ENCODE results near the gene SUCLG2. TPM values are rescaled to one million over a fixed set of nuclear protein-coding genes. Genes with fewer than 3 reads are reported as not detected.

SUCLG2 gene
- total RNA-seq, 2 donors from 2014 or later = 25.5 to 36.6 TPM

DNA sequence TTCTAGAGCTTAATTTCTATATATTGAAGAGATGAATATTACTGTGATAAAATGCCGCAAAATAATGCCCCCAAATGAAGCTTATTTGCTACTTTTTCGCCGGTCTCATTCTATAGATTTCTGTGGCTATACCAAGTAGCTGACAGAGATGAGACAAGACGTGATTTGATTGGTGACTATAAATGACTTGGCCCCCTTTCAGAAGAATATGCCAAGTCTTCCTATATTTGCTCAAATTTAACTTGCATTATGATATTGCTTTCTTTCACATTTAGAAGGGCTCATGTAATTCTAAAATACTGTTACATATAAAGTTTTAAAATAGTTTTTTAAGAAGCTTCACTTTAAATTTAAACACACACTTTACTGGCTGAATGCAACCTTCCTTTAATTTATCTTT is 180.1 kb downstream of the SUCLG2 start:
- Histone ChIP-seq H3K27me3 (replicated peaks; ENCODE audit: insufficient read depth) (no peaks in the 10 kb centered on the region), H3K27ac (no peak overlapping the region), H3K36me3 (no peaks in the 10 kb centered on the region), H3K9me3 (no peaks in the 10 kb centered on the region), H3K4me3 (no peak overlapping the region), H3K4me1 (ENCODE audit: control insufficient read depth in 1 of 2, low read depth in 2 of 2) (no peaks in the 10 kb centered on the region)
- ATAC-seq (ENCODE audit: insufficient number of reproducible peaks, low FRiP score, low read depth) (no peak), DNase-seq (ENCODE audit: low spot score) (no peak)
- TF ChIP-seq CTCF (IDR thresholded peaks at IDR 0.05) = no peak

- DNase-seq (ENCODE audit: low spot score) = no peak
- Histone ChIP-seq H3K27me3 (replicated peaks; ENCODE audit: insufficient read depth) (no peaks in the 10 kb centered on the region), H3K4me3 (no peak overlapping the region), H3K4me1 (ENCODE audit: control insufficient read depth in 1 of 2, low read depth in 2 of 2) (no peaks in the 10 kb centered on the region), H3K27ac (no peak overlapping the region), H3K36me3 (no peaks in the 10 kb centered on the region), H3K9me3 (no peaks in the 10 kb centered on the region)
- ATAC-seq (ENCODE audit: insufficient number of reproducible peaks, low FRiP score, low read depth) = no peak
- TF ChIP-seq CTCF (IDR thresholded peaks at IDR 0.05) = no peak
Measured at GRCh38 chr3:67472674-67473201, 181.7 kb downstream of the SUCLG2 start.

DNA sequence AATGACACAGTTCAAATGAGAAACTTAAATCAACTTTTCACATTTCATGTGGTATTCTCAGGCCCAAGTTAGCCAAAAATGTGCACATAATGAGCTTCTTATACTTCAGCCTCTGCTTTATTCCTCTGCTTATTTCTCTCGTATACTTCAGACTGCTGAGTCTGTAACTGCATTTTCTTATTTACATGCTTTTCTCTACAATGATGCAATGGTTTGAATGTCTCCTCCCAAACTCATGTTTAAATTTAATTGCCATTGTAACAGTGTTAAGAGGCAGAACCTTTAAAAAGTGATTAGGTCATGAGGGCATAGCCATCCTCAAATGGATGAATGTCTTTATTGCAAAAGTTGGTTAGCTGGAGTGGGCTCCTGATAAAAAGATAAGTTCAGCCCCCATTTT is 184.2 kb downstream of the SUCLG2 start:
- Histone ChIP-seq H3K4me3 (no peak overlapping the region), H3K27ac (no peak overlapping the region), H3K36me3 (no peaks in the 10 kb centered on the region), H3K27me3 (replicated peaks; ENCODE audit: insufficient read depth) (no peaks in the 10 kb centered on the region), H3K9me3 (no peaks in the 10 kb centered on the region), H3K4me1 (ENCODE audit: control insufficient read depth in 1 of 2, low read depth in 2 of 2) (no peaks in the 10 kb centered on the region)
- no peak for ATAC-seq (ENCODE audit: insufficient number of reproducible peaks, low FRiP score, low read depth)
- TF ChIP-seq CTCF (IDR thresholded peaks at IDR 0.05) = no peak
- DNase-seq (ENCODE audit: low spot score) = no peak

DNA sequence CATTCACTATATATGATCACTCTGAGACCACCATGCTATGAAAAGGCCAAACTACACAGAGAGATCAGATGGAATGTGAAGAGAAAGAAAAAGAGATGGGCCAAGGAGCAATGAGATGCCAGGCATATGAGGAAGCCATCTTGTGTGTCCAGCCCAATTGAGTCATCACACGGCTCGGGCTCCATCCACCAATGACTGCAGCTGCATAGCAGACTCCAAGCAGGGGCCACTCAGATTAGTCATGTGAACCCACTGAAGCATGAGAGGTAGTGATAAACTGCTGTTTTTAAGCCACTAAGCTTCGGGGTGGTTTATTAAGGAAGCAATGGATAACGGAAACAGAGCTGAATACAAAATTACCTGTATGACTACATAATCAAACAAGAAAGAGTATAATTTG is 185.9 kb downstream of the SUCLG2 start:
- Histone ChIP-seq H3K4me1 (ENCODE audit: control insufficient read depth in 1 of 2, low read depth in 2 of 2) (no peaks in the 10 kb centered on the region), H3K9me3 (no peaks in the 10 kb centered on the region), H3K27ac (no peak overlapping the region), H3K27me3 (replicated peaks; ENCODE audit: insufficient read depth) (no peaks in the 10 kb centered on the region), H3K4me3 (no peak overlapping the region), H3K36me3 (no peaks in the 10 kb centered on the region)
- no peak for ATAC-seq (ENCODE audit: insufficient number of reproducible peaks, low FRiP score, low read depth)
- no peak for DNase-seq (ENCODE audit: low spot score)
- TF ChIP-seq CTCF (IDR thresholded peaks at IDR 0.05) = no peak

GRCh38 chr3:67463656-67464055 is 190.8 kb downstream of the SUCLG2 start:
- H3K27me3 ChIP-seq (replicated peaks; ENCODE audit: insufficient read depth) = no peaks in the 10 kb centered on the region
- H3K27ac ChIP-seq = no peak overlapping the region
- ATAC-seq (ENCODE audit: insufficient number of reproducible peaks, low FRiP score, low read depth) (no peak), DNase-seq (ENCODE audit: low spot score) (no peak)
- H3K4me1 ChIP-seq (ENCODE audit: control insufficient read depth in 1 of 2, low read depth in 2 of 2) = no peaks in the 10 kb centered on the region
- TF ChIP-seq CTCF (IDR thresholded peaks at IDR 0.05) = no peak
- H3K4me3 ChIP-seq = no peak overlapping the region
- H3K36me3 ChIP-seq = no peaks in the 10 kb centered on the region
- no peaks in the 10 kb centered on the region for H3K9me3 ChIP-seq

Measured in thoracic aorta (tissue), 2 donors.